ENCODE data around the gene ABR. TPM values are rescaled to one million over a fixed set of nuclear protein-coding genes. Genes with fewer than 3 reads are reported as not detected.
"Not testable (repeated sequence)": the region's sequence is repeated elsewhere in the genome, so short reads cannot be mapped to it uniquely, and the experiment has no call there.

ABR gene
- total RNA-seq, 2 donors from 2014 or later = 159 to 200 TPM

GRCh38 chr17:1000597-1001461, 179.0 kb downstream of the ABR start:
- ATAC-seq (ENCODE audit: insufficient number of reproducible peaks, low FRiP score, low read depth) (no peak), DNase-seq (ENCODE audit: low spot score) (no peak)
- H3K36me3 ChIP-seq = peaks cover 14% of the 10 kb centered on the region
- no peaks in the 10 kb centered on the region for H3K27me3 ChIP-seq (replicated peaks; ENCODE audit: insufficient read depth)
- peak overlapping the region; percentile 80 to 84 for H3K27ac ChIP-seq
- H3K4me1 ChIP-seq (ENCODE audit: control insufficient read depth in 1 of 2, low read depth in 2 of 2) = peaks cover 63 to 74% of the 10 kb centered on the region in 2 donors
- TF ChIP-seq, protein P1, sequence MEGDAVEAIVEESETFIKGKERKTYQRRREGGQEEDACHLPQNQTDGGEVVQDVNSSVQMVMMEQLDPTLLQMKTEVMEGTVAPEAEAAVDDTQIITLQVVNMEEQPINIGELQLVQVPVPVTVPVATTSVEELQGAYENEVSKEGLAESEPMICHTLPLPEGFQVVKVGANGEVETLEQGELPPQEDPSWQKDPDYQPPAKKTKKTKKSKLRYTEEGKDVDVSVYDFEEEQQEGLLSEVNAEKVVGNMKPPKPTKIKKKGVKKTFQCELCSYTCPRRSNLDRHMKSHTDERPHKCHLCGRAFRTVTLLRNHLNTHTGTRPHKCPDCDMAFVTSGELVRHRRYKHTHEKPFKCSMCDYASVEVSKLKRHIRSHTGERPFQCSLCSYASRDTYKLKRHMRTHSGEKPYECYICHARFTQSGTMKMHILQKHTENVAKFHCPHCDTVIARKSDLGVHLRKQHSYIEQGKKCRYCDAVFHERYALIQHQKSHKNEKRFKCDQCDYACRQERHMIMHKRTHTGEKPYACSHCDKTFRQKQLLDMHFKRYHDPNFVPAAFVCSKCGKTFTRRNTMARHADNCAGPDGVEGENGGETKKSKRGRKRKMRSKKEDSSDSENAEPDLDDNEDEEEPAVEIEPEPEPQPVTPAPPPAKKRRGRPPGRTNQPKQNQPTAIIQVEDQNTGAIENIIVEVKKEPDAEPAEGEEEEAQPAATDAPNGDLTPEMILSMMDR (IDR thresholded peaks at IDR 0.05) = no peak
- no peak overlapping the region for H3K4me3 ChIP-seq
- no peaks in the 10 kb centered on the region for H3K9me3 ChIP-seq

DNA sequence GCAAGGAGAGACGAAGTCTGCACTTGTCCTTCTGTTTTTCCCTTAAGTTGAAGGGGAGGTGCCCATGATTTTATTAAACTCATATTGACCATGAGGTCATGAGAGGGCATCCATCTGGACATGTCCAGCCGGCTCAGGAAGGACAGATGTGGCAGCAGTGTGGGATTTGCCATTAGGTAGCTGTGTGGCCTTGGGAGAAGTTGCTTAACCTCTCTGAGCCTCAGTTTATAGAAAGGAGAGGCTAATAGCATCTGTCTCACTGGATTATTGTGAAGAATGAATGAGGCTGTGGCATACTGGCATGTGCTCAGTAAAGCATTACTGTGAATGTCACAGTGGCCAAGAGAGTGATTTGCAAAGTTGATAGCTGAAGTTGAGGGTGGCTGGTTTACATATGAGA, 181.7 kb downstream of the ABR start:
- TF ChIP-seq, protein P1 (IDR thresholded peaks at IDR 0.05) = no peak
- H3K27me3 ChIP-seq (replicated peaks; ENCODE audit: insufficient read depth) = no peaks in the 10 kb centered on the region
- no peaks in the 10 kb centered on the region for H3K9me3 ChIP-seq
- H3K4me1 ChIP-seq (ENCODE audit: control insufficient read depth in 1 of 2, low read depth in 2 of 2) = peaks cover 38 to 47% of the 10 kb centered on the region in 2 donors
- ATAC-seq (ENCODE audit: insufficient number of reproducible peaks, low FRiP score, low read depth) = no peak
- no peak overlapping the region for H3K27ac ChIP-seq
- DNase-seq (ENCODE audit: low spot score) = no peak
- peaks cover 3% of the 10 kb centered on the region for H3K36me3 ChIP-seq
- H3K4me3 ChIP-seq = peak overlapping the region; percentile 77

DNA sequence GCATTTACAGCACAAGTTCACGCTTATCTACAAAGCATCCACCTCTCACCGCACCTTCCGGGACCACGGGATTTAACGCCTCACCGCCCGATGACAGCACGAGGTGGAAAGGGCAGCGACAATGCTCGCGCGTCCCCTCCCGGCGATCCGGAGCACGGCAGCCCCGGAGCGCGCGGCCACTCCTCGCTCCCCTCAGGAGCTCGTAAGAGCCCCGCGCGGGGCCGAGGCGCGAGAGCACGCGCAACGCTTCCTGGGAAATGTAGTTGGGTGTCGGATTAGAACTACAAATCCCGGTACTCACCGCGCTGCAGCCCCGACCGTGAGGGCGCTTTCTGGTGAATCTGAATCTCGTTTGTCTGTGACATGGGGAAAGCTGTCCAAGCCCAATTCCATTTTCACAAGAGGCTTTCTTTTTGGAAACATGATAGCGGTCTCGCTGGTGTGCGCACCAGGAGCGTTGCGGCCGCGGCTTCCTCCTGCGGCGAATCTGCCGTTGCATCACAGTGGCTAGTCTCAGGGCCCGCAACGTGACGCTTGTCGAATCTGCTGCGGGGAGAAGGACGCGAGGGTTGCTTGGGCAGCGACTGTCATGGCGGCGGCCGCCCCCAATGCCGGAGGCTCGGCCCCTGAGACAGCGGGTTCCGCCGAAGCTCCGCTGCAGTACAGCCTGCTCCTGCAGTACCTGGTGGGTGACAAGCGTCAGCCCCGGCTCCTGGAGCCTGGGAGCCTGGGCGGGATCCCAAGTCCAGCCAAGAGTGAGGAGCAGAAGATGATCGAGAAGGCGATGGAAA, 183.0 kb downstream of the ABR start, which contains the start of gene TIMM22:
Gene TIMM22, plus strand, starts transcription at position 576 of the 791 bp plus-strand sequence. Its CDS starts 14 bp downstream, at position 590.
- Histone ChIP-seq H3K9me3 (no peaks in the 10 kb centered on the region), H3K27ac (peak within 1 kb of the TSS; percentile 86 to 88), H3K4me1 (ENCODE audit: control insufficient read depth in 1 of 2, low read depth in 2 of 2) (peaks cover 27 to 33% of the 10 kb centered on the region in 2 donors), H3K36me3 (peaks cover 3% of the 10 kb centered on the region), H3K27me3 (replicated peaks; ENCODE audit: insufficient read depth) (no peaks in the 10 kb centered on the region), H3K4me3 (peak within 1 kb of the TSS; percentile 77)
- ATAC-seq (ENCODE audit: insufficient number of reproducible peaks, low FRiP score, low read depth) (peak; percentile 92), DNase-seq (ENCODE audit: low spot score) (peak; percentile 71)
- TF ChIP-seq, protein P1 (IDR thresholded peaks at IDR 0.05) = peak; percentile 92

DNA sequence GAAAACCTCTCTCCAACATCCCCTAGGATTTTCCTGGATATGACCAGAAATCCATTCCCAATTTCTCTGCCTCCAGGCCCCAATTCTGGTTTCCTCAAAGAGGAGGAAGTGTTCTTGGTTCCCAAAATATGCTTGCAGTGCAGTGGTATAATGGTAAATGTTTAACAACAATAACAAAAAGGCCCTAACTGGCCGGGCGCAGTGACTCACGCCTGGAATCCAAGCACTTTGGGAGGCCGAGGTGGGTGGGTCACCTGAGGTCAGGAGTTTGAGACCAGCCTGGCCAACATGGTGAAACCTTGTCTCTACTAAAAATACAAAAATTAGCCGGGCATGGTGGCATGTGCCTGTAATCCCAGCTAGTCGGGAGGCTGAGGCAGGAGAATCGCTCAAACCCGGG, 184.5 kb downstream of the ABR start:
- not testable (repeated sequence) for H3K4me3 ChIP-seq; H3K36me3 ChIP-seq; ATAC-seq (ENCODE audit: insufficient number of reproducible peaks, low FRiP score, low read depth); H3K9me3 ChIP-seq; H3K27me3 ChIP-seq (replicated peaks; ENCODE audit: insufficient read depth); DNase-seq (ENCODE audit: low spot score); H3K27ac ChIP-seq
- H3K4me1 ChIP-seq (ENCODE audit: control insufficient read depth in 1 of 2, low read depth in 2 of 2) = peaks cover 13 to 19% of the 10 kb centered on the region in 2 donors

DNA sequence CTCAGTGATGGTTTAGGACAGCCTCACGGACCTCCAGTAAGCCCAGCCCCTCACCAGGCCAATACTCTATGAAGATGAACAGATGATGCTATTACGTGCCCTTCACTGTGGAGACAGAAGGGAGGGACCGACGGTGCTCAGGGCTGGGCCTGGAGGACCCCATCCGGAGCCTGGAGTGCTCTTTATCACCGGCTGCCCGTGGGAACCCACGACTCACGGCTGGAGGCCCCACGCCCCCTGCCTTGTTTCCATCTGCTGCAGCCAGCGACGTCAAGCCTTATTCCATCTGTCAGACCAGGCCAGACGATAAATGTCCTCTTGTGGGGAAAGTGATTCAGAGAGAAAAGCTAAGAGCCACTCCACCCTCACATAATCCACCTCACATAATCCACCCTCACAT, 186.8 kb downstream of the ABR start:
- ATAC-seq (ENCODE audit: insufficient number of reproducible peaks, low FRiP score, low read depth) = no peak
- Histone ChIP-seq H3K4me1 (ENCODE audit: control insufficient read depth in 1 of 2, low read depth in 2 of 2) (peaks cover 5 to 6% of the 10 kb centered on the region in 2 donors), H3K27me3 (replicated peaks; ENCODE audit: insufficient read depth) (no peaks in the 10 kb centered on the region), H3K27ac (no peak overlapping the region), H3K4me3 (no peak overlapping the region), H3K36me3 (no peaks in the 10 kb centered on the region), H3K9me3 (no peaks in the 10 kb centered on the region)
- TF ChIP-seq, protein P1 (IDR thresholded peaks at IDR 0.05) = no peak
- no peak for DNase-seq (ENCODE audit: low spot score)
